ENCODE data around the gene MAP7D2.

DNA sequence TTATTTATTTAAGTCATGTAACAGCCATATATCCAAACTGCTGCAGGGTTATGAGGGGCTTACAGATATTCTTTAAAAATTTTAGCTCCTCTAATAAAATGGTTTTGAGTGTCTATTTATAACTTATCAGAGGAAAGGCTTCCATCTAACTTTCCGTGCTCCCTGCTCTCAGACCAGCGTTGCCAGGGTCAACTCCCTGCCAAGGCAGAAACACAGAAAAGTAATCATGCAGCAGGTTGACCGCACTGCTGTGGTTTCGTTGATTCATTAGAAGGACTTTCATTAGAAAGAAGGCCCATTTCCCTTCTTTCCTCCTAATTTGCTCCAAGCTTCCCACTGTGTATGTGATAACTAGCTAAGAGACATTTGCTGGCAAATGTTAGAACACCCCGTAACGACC is 159.8 kb downstream of the MAP7D2 start:
- TF ChIP-seq POLR2A (IDR thresholded peaks at IDR 0.05; ENCODE audit: low read depth, low read length) (no peak), TAF1 (IDR thresholded peaks at IDR 0.05; ENCODE audit: low read depth, low read length) (no peak), POU2F2 (IDR thresholded peaks at IDR 0.05; ENCODE audit: low read depth, low read length) (no peak), POLR2AphosphoS5 (IDR thresholded peaks at IDR 0.05; ENCODE audit: low read depth, low read length) (no peak), SPI1 (IDR thresholded peaks at IDR 0.05; ENCODE audit: low read depth, low read length) (no peak)
